Omental fat pad (tissue), 4 donors: Measurements from ENCODE around the gene REG3G. TPM values are rescaled to one million over a fixed set of nuclear protein-coding genes. Genes with fewer than 3 reads are reported as not detected.

Source experiments
- ATAC-seq: fragments of 150-250 bp; one replicate; pipeline ENCODE4 v1.9.1; 2016; ENCODE audit warnings: mild to moderate bottlenecking, moderate library complexity; ENCODE audit not compliant: low FRiP score
- DNase-seq: peaks from one replicate; pipeline ENCODE4 v3.0.0-alpha.2; 2019; ENCODE audit warnings: low spot score
- CTCF ChIP-seq, 3 donors: fragments of 450-650 bp; IDR thresholded peaks; one replicate each; pipeline ENCODE4 v1.5.1; 2016 to 2017; ENCODE audit warnings: antibody characterized with exemption in 3 of 3, mild to moderate bottlenecking in 3 of 3, moderate library complexity in 2 of 3
- total RNA-seq, 4 donors: library from RNA; depleted of rRNA; stranded (reverse); fragments of >200 nt; gene quantifications; one replicate each; pipeline ENCODE4 v1.1.0, GENCODE V29; 2016

Gene REG3G
- total RNA-seq, 4 donors from 2014 or later: 0.65 TPM; not detected in 3

DNA sequence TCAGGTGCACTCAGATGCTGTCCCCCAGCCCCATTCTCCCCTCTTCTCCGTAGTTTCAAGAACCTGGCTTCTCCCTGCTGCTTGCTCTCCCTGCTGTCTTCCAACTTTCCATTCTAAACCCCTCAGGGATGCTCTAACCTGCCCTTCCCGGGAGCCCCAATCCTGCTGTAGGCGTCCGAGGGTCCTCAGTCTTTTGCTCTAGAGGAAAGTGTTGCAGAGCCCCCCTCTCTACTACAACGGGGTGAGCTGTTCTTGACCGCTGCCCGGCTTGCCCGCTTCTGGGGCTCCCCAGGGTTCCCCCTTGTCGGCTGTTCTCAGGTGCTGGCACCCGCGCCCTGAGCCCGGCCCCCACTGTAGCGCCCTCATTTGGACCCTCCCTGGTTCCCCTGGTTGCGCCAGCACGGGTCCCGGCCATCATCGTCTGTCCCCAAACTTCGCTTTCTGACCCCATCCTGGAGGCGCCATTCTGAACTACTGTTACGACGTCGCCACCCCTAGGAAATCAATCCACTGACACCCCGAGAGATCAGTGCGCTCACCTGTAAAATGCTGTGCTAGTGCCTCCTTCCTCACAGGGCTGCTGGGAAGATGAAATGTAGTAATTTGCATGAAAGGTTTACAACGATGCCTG is 31.9 kb upstream of the REG3G start:
- ATAC-seq: no peak
- DNase-seq: no peak
- TF ChIP-seq CTCF (IDR thresholded peaks at IDR 0.05): no peak

DNA sequence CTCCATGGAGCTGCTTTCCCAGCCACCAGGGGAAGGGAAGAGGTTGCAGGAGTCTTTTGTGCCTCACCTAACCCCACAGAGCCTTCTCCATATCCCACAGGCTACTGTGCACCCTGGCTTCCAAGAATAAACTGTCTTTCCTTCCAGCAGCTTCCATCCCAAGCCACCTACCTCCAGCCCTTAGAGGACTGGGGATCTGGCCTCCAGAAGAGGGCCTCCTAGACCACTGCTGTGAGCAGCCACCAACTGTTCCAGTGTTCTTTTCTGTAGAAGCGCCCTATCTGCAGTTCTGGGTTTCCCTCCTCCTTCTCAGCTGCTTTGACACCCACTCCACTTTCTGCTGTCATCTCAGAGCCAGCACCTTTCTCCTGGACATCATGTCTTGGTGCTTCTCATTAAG is 30.7 kb upstream of the REG3G start:
- DNase-seq: no peak
- no peak for ATAC-seq
- TF ChIP-seq CTCF (IDR thresholded peaks at IDR 0.05): no peak

GRCh38 chr2:78999406-78999805 is 26.1 kb upstream of the REG3G start:
- DNase-seq (no peak), ATAC-seq (no peak)
- TF ChIP-seq CTCF (IDR thresholded peaks at IDR 0.05): no peak

DNA sequence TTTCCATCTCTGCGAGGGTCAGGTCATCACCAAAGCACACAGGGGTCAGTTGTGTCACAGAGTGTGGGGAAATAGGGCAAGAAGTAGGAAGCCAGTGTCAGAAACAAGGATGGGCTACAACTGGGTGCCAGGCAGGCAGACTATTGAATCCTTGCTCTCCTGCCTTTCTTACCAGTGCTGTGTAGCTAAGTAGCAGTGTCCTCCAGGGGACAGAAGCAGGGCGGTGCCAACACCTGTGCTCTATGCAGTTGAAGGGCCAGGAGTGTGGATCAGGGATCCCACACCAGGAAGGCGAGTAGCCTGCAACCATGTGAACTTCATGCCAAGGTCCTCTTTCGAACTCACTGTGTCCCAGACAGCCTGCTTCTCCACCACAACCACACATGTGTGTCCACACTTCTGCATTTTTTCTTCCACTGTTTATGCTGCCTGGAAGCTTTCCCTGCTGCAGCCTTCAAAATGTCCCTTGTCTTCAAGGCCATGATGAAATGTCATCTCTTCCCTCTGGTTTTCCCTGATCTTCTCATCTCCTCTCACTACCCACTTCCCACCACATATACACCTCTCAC is 25.4 kb upstream of the REG3G start:
- ATAC-seq (no peak), DNase-seq (no peak)
- no peak for TF ChIP-seq CTCF (IDR thresholded peaks at IDR 0.05)

DNA sequence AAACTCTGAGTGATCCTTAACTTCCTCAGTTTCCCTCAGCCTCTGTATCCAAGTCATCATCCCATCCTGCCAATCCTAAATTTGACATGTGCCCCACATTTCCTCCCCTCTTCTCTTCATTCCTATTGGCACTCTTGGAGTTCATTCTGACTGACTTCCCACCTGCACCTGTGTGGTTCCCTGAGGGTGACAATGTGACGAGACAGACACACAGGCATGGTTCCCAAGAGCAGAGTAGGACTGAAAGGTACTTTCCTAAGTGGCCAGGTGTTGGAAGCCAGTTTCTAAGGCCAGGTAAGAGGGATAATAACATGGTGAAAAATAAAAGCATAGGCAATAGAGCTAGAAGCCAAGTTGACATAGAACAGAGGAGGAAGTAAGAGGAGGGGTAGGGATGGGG is 24.2 kb upstream of the REG3G start:
- no peak for ATAC-seq

GRCh38 chr2:79004680-79005079 is 20.8 kb upstream of the REG3G start:
- DNase-seq (no peak), ATAC-seq (no peak)
- TF ChIP-seq CTCF (IDR thresholded peaks at IDR 0.05): no peak

More for the DNA sequence above, 24.2 kb upstream of the REG3G start:
- TF ChIP-seq CTCF (IDR thresholded peaks at IDR 0.05): no peak
- no peak for DNase-seq

DNA sequence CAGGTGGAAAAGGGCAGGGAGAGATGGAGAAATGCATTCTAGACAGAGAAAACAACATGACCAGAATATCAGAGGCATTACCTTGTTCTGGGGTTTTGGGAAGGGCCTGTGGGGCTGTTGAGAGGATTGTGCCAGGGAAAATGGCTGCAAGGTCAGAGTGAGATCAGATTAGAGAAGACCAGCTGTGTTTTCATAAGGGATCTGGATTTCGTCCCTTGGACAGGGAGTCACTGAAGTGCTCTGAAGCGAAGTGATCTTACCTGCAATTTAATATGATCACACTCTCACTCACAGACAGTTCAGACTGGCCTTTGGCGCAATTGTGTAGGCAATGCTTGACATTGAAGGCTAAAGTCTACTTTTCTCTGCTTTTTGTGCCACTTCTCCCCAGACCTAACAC is 20.3 kb upstream of the REG3G start:
- TF ChIP-seq CTCF (IDR thresholded peaks at IDR 0.05): no peak
- DNase-seq (no peak), ATAC-seq (no peak)
